HCEC 1CT (cell line): ENCODE results near the gene SHC2.
"Not testable (repeated sequence)": the region's sequence is repeated elsewhere in the genome, so short reads cannot be mapped to it uniquely, and the experiment has no call there.

Source experiments
- DNase-seq: peaks from one replicate; pipeline ENCODE4 v3.0.0-alpha.2; 2017

The SHC2 gene

GRCh38 chr19:491146-491741, 30.4 kb upstream of the SHC2 start:
- no peak for DNase-seq

DNA sequence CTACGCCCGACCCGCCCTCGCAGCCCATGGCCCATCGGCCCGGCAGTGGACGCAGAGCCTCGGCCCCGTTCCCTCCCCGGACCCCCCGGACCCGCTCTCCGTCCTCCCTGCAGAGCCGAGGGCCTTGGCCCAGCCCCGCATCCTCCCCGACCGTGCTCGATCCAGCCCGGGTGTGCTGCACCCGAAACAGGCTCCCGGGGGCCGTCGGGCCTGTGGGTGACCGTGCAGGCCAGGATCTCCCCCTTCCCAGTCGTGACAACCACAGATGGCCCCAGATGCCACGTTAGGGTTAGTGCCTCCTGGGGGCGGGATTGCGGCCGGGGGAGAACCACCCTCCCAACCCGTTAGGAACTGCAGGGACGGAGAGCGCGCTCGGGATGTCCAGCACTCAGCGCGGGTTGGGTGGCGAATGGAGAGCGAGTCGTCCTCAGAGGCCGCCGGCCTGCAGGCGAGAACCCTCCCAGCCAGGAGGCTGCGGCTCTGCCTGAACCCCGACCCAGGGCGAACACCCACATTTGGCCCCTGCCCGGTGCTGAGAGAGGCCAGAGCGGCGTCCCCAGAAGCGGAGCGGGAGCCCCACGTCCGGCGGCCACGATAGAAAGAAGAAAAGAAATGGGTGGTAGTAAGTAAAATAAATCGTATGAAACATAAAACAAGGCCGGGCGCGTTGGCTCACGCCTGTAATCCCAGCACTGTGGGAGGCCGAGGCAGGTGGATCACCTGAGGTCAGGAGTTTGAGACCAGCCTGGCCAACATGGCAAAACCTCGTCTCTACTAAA, 28.8 kb upstream of the SHC2 start:
- DNase-seq = no peak

- peak; percentile 94 for DNase-seq
Observed at GRCh38 chr19:488505-489417, 27.9 kb upstream of the SHC2 start.

GRCh38 chr19:485583-486236, 24.9 kb upstream of the SHC2 start:
- DNase-seq = peak; percentile 57

GRCh38 chr19:485077-485476, 24.2 kb upstream of the SHC2 start:
- DNase-seq = no peak

- no peak for DNase-seq
Observed at GRCh38 chr19:484494-484893, 23.7 kb upstream of the SHC2 start.

- DNase-seq = no peak
Observed at GRCh38 chr19:483332-484072, 22.7 kb upstream of the SHC2 start.

DNA sequence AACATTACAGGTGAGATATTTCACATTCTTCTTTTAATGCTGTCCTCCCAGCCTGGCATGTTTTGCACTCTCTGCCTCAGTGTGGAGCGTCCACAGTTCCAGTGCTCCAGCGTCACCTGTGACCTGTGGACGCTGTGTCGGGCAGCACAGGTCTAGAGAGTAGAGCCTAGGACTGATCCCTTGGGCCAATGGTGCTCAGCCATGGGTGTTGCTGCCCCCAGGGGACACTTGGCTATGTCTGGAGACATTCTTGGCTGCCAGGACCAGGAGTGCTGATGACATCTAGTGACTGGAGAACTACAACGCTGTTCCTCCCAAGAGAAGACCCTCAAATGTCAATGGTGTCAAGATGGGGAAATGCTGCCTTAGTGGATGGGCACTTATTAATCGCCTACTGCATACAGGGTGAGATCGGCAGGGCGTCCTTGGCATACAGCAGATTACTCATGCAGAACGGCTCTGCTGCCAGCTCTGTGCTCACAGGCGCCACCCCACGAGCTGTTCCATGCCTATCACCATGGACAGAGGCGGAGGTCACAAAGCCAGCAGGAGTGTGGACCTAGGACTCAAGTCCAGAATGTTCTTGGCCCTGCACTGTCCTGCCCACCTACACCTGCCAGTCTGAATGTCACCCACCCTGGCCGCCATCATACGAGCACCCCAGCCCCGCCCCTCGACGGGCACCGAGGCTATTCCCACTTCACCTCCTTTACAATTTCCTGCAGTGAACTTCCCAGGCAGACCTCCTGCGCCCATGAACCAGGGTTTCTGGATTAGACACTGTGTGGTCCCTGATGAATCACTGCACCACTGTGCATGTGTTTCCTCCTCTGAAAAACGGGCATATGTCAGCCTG, 21.6 kb upstream of the SHC2 start:
- DNase-seq = no peak

DNA sequence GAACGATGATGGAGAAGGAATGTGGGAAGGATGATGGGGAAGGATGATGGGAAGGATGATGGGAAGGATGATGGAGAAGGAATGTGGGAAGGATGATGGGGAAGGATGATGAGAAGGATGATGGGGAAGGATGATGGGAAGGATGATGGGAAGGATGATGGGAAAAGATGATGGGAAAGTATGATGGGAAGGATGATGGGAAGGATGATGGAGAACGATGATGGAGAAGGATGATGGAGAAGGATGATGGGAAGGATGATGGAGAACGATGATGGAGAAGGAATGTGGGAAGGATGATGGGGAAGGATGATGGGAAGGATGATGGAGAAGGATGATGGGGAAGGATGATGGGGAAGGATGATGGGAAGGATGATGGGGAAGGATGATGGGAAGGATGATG, 20.3 kb upstream of the SHC2 start:
- not testable (repeated sequence) for DNase-seq

DNA sequence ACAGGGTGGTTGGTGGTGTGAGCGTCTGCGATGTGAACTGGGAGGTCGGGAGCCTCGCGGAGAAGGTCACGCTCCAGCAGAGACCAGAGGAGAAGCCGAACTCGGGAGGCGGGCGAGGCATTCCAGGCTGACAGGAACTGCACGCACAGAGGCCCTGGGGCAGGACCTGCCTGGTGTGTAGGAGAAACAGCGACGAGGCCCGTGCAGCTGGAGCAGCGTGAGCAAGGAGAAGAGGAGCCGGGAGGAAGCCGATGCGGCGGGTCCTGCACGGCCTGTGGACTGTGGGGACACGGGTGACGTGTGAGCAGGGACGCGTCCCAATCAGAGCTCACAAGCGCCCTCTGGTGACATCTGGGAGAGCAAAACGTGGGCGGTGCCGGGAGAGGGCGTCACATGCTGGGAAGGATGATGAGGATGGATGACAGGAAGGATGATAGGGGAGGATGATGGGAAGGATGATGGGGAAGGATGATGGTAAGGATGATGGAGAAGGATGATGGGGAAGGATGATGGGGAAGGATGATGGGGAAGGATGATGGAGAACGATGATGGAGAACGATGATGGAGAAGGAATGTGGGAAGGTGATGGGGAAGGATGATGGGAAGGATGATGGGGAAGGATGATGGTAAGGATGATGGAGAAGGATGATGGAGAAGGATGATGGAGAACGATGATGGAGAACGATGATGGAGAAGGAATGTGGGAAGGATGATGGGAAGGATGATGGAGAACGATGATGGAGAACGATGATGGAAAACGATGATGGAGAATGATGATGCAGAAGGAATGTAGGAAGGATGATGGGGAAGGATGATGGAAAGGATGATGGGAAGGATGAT, 19.4 kb upstream of the SHC2 start:
- DNase-seq = peak; percentile 45

DNA sequence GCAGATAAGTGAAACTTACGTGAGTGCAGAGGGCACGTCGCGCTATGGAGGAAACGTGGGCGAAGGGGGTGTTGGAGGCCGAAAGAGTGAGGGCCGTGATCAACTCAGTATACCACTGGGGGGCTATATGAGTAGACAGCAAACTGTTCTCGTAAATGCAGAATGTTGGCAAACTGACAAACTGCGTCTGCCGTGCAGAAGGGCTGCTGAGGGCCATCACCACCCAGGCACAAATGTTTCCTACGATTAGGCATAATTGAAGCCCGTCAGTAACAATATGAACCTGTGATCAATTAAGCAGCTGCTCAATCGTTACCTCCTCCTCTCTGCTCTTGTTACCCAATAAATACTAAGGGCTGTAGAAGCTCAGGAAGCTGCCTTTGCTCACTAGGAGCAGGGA, 18.1 kb upstream of the SHC2 start:
- no peak for DNase-seq

GRCh38 chr19:478236-478903, 17.5 kb upstream of the SHC2 start:
- DNase-seq = no peak

GRCh38 chr19:475360-475759, 14.5 kb upstream of the SHC2 start:
- DNase-seq = no peak

DNA sequence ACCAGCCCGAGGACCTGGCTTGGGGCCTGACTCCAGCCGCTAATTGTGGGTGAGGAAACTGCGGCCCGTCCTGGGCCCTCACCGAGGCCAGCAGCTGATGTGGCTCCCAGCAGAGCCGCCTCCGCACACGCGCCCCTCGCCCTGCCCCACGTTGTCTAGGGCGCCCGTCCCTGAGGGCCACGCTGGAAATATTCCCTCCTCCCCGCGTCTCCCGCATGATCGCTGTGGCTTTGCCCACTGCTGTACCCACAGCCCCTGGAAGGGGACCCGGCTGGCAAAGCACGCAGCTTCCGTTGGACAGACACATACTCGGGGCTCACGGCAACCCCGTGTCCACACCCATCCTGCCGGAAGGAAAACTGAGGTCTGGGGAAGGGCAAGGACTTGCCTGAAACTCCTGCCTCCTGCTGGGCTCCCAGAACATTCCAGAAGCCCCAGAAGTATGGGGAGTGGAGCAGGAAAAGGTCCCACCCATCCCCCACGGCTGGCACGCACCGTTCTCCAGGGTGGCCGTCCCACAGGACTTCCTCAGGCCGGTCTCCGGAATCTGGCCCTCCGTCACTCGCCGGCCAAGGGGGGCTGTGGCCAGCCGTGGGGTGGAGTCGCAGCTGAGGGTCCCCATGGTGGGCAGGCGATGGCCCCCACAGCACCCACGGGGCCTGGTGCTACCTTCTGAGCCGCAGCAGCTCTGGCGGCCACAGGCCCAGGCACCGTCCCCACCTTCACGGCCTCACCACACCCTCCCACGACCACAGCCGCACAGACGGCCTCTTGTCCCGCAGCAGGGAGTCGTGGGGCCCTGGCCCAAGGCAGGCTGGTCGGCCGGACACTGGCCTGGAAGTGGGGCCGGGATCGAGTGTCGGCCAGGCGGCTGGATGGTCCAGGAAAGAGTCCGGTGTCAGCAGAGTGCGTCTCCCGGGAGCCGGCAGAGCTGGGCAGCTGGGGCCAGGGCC, 13.6 kb upstream of the SHC2 start:
- DNase-seq = no peak

DNA sequence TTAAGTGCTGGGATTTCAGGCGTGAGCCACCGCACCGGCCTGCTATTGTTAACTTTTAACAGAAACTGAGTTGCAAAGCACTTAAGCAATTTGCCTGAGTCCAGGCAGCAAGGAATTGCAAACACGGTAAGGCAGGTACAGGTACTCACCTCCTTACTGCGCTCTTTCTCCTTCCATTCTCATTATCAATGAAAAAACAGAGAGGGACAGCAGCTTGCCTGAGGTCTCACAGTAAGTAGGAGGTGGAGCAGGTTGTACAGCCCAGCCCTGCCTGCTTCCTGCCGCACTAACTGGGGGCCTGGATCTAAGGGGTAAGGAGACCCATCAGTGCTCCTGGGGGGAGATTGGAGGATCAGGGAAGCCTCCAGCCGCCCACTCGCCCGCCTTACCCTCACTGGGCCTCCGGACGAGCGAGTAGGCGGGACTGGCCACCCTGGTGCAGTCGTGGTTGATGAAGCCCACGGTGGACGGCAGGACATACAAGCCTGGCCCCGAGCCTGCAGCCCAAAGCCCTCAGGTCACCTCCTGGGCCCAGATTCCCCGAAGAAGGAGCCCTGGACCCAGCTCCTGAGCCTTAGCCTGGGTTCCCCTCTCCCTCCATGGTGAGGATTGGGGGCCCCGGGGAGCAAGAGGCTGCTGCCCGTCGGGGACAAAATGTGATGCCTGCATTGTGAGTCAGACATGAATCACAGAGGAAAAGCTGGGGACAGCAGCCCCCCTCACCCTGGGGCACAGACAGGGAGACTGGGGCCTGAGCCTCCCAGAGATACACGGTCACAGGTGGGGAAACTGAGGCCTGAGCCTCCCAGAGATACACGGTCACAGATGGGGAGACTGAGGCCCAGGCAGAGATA, 11.4 kb upstream of the SHC2 start:
- DNase-seq = no peak

DNA sequence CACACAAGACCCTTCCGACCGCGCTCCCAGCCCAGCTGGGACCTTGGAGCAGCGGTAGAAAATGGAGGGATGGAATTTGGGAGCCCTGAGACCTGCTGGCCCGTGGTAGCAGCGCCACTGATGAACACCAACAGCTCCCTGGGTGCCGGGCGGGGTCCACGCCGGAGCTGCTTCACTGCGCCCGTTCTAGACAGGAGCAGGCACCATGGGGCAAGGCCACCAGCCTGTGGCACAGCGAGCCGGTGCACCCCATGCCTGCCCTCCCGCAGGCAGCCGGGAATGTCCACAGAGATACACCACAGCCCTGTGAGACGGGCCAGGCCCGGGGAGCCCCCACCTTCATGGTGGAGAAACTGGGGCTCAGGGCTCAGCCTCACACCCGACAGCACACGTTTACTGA, 9.9 kb upstream of the SHC2 start:
- DNase-seq = no peak

DNA sequence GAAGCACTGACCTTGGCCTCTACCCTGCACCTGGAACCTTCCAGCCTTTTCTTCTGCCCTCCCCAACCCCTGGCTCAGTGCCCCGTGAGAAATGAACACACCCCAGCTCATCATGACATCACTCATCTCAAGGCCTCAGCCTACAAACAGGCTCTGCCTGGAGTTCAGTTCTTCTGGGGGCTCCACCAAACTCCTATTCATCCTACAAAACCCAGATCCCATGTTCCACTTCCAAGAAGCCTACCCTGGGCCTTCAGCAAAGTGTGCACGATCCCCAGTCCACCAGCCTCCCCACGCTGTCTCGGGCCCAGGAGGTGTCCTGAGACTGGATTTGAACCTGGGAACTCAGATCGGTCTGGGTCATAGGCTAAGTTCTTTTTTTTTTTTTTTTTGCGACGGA, 9.0 kb upstream of the SHC2 start:
- peak; percentile 15 for DNase-seq
